Calu3 (cell line): ENCODE results near the gene AEBP1. TPM values are rescaled to one million over a fixed set of nuclear protein-coding genes. Genes with fewer than 3 reads are reported as not detected.

Experiments used
- BruUV-seq: library from RNA; stranded (reverse); fragments of 400-500 nt; replicated peaks from 2 replicates; lab custom pipeline; 2021; lab: Mats Ljungman, UMichigan
- CTCF ChIA-PET: fragments of 300-600 bp; sonication (Branson Sonifier 250); formaldehyde crosslinking; loops from one replicate; lab custom pipeline; 2022; ENCODE audit warnings: antibody characterized with exemption; lab: Charles Lee
- DNase-seq: peaks from one replicate; pipeline ENCODE4 v3.0.0; 2022
- H3K27ac Mint-ChIP-seq: one replicate; pipeline ENCODE4 v1.8.0; 2022; ENCODE audit warnings: mixed read lengths; ENCODE audit not compliant: unreplicated experiment
- H3K27me3 Mint-ChIP-seq: one replicate; pipeline ENCODE4 v1.8.0; 2022; ENCODE audit warnings: mixed read lengths; ENCODE audit not compliant: unreplicated experiment
- H3K36me3 Mint-ChIP-seq: one replicate; pipeline ENCODE4 v1.8.0; 2022; ENCODE audit warnings: mild to moderate bottlenecking, moderate library complexity, mixed read lengths; ENCODE audit not compliant: insufficient read depth, unreplicated experiment
- H3K4me1 Mint-ChIP-seq: one replicate; pipeline ENCODE4 v1.8.0; 2022; ENCODE audit warnings: mild to moderate bottlenecking, low read depth, mixed read lengths; ENCODE audit not compliant: unreplicated experiment
- H3K4me3 Mint-ChIP-seq: one replicate; pipeline ENCODE4 v1.8.0; 2022; ENCODE audit warnings: mild to moderate bottlenecking, low read depth, moderate library complexity, mixed read lengths; ENCODE audit not compliant: unreplicated experiment
- H3K9me3 Mint-ChIP-seq: one replicate; pipeline ENCODE4 v1.8.0; 2022; ENCODE audit warnings: low read depth, mixed read lengths; ENCODE audit not compliant: unreplicated experiment
- intact Hi-C: fragments of 100-400 bp; cut with micrococcal nuclease; formaldehyde crosslinking; loops from one replicate; pipeline ENCODE4 v1.10.0; 2022; ENCODE audit not compliant: unreplicated experiment
- total RNA-seq: library from RNA; stranded (reverse); gene quantifications from 2 replicates; pipeline ENCODE4 v1.2.3, GENCODE V29; 2022
- TF ChIP-seq, protein P1 (sequence below): fragments of 200-600 bp; IDR thresholded peaks from one replicate; pipeline ENCODE4 v1.8.0; 2022; ENCODE audit warnings: antibody characterized with exemption; ENCODE audit not compliant: unreplicated experiment

The AEBP1 gene
- total RNA-seq, 1 experiment from 2014 or later = not detected

DNA sequence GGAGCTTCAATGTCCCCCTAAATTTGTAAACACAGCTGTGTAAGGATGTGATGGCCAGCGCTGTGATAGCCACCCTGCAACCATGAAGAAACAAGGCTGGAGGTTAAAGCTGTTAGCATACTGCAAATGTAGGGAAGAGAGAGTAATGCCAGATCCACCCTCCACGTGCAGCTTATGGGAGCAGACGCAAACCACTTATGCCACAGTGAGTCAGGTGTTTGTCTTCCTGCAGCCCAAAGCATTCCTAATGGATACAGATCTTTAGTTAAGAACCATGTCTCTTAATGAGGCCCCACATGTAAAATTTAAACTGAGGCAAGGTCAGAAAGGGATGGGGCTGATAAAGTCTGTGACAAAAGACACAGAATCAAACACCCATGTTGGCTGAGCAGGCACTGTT lies 50.6 kb downstream of the AEBP1 start:
- Mint-ChIP-seq H3K9me3 (no peaks in the 10 kb centered on the region), H3K27me3 (peaks cover 41% of the 10 kb centered on the region), H3K4me1 (no peaks in the 10 kb centered on the region), H3K27ac (no peak overlapping the region), H3K36me3 (no peaks in the 10 kb centered on the region), H3K4me3 (no peak overlapping the region)
- DNase-seq = no peak
- CTCF ChIA-PET = no interaction called here
- TF ChIP-seq, protein P1, sequence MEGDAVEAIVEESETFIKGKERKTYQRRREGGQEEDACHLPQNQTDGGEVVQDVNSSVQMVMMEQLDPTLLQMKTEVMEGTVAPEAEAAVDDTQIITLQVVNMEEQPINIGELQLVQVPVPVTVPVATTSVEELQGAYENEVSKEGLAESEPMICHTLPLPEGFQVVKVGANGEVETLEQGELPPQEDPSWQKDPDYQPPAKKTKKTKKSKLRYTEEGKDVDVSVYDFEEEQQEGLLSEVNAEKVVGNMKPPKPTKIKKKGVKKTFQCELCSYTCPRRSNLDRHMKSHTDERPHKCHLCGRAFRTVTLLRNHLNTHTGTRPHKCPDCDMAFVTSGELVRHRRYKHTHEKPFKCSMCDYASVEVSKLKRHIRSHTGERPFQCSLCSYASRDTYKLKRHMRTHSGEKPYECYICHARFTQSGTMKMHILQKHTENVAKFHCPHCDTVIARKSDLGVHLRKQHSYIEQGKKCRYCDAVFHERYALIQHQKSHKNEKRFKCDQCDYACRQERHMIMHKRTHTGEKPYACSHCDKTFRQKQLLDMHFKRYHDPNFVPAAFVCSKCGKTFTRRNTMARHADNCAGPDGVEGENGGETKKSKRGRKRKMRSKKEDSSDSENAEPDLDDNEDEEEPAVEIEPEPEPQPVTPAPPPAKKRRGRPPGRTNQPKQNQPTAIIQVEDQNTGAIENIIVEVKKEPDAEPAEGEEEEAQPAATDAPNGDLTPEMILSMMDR = no peak
- no TSS peak for BruUV-seq
- intact Hi-C loops = no loop called here

- DNase-seq = no peak
- peaks cover 43% of the 10 kb centered on the region for H3K27me3 Mint-ChIP-seq
- H3K4me1 Mint-ChIP-seq = no peaks in the 10 kb centered on the region
- no peak overlapping the region for H3K4me3 Mint-ChIP-seq
- no peak overlapping the region for H3K27ac Mint-ChIP-seq
- CTCF ChIA-PET = no interaction called here
- no peaks in the 10 kb centered on the region for H3K36me3 Mint-ChIP-seq
- intact Hi-C loops = no loop called here
- BruUV-seq = no TSS peak
- TF ChIP-seq, protein P1 = no peak
- H3K9me3 Mint-ChIP-seq = no peaks in the 10 kb centered on the region
These were observed 51.3 kb downstream of the AEBP1 start for GRCh38 chr7:44155191-44156185.

- TF ChIP-seq, protein P1 = no peak
- Mint-ChIP-seq H3K4me3 (no peak overlapping the region), H3K36me3 (no peaks in the 10 kb centered on the region), H3K9me3 (no peaks in the 10 kb centered on the region), H3K4me1 (no peaks in the 10 kb centered on the region), H3K27ac (no peak overlapping the region), H3K27me3 (peaks cover 54% of the 10 kb centered on the region)
- no TSS peak for BruUV-seq
- intact Hi-C loops = no loop called here
- CTCF ChIA-PET = no interaction called here
- DNase-seq = no peak
These were observed 52.4 kb downstream of the AEBP1 start for GRCh38 chr7:44156453-44157010.

DNA sequence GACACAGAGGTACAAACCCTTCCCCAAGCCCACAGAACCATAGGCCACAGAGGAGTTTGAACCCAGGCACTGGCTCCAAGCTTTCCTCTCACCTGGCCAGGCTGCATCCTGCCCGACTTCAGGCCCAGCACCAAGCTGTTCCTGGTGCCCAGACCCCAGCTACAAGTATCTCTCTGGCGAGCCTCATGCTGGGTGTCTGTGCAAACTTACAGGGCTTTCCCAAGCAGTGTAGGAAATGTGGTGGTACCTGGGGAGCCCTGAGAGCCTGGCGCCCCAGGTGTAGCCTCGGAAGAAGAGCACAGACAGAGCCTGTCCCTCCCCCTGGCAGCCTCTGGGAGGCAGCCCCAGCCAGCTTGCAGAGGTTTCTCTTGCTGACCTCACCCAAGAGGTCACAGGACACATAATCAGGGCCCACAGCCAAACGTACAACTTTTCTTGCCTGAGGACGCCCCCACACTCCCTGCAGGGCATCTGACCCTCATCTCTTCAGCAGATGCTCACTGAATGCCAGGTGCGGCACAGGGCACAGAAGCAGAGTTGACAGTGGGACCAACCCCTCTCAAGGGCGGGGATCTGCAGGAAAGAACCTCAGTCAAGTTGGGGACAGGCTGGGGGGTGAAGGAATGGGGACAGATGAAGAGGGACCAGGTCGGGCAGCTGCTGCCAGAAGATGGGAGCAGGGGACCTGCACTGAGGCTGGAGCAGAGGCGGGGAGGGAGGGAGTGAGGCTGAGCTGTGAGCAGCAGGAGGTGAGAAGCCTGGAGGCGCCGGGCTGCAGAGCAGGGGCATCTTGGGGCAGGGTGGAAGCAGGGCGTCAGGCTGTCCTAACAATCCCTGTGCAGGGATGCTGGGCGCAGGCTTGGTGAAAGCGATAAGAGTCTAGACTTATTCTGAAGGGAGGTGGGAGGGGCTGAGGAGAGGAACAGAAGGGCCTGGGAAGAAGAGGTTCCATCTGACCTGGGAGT lies 53.3 kb downstream of the AEBP1 start:
- intact Hi-C loops = no loop called here
- no TSS peak for BruUV-seq
- CTCF ChIA-PET = interaction anchor here (0.5 to 0.9 kb wide), 2 partner anchors 30 to 53 kb away, joined by 4 read pairs; no protein-coding TSS in a partner anchor

More for the DNA sequence above, 53.3 kb downstream of the AEBP1 start:
- Mint-ChIP-seq H3K9me3 (no peaks in the 10 kb centered on the region), H3K27ac (no peak overlapping the region), H3K27me3 (peaks cover 62% of the 10 kb centered on the region), H3K4me3 (no peak overlapping the region), H3K4me1 (no peaks in the 10 kb centered on the region), H3K36me3 (no peaks in the 10 kb centered on the region)
- no peak for DNase-seq
- TF ChIP-seq, protein P1 = no peak
